ENCODE measurements around the gene EFCAB9.

Gene EFCAB9

DNA sequence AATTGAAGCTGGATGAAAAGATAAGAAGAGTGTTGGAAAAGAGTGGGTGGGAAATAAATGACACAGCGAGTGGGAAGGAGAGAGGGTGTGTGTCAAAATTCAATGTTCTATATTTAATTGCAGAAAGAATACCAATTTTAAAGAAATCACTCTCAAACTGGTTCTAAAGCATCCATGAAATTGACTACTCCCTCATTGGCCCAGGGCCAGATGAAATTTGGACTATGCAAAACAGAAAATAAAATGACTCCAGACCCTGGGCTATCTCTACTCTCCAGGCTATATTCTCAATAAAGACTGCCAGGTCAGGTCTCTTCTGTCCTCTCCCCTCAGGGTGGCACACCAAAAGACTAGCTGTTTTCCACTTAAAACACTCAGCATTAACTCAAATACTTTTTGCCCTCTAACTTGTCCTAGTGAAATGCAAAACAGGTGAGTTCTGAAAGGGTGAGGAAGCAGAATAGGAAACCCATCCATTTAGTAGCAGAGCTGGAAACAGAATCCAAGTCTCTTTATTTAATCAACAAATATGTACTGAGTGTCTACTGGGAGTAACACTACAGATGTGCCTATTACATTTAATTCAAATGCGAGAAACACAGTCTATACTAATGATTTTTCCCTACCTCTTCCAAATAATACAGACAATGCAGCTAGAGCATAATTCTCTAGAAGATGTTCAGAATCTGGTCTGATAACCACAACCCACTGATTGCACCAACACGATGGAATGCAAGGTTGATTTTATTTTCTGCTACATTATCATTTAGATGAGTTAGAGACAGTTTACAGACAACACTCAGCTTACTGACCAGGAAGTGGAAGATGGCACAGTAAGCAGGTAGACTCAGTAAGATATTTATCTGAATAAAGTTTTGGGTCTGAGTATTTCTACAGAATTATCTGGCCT, 42.1 kb downstream of the EFCAB9 start:
- no peak for DNase-seq (ENCODE audit: low read depth, low spot score)

DNA sequence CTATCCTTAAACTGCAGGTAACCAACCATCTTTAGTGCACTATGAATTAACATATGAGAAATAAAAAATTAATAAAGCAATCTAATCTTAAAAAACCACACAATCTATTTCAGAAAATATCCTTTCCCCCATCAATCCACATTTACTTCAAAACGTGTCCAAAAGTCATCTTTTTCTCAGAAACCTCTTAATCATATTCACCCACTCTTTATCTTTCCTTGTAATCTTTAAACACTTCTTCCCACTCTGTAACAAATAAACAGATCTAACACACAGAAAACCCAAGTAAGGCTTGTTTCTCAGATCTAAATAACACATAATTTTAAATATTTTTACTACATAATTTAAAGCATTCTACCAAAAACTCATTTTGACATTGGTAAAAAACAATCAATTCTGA, 44.4 kb downstream of the EFCAB9 start:
- DNase-seq (ENCODE audit: low read depth, low spot score) = no peak

DNA sequence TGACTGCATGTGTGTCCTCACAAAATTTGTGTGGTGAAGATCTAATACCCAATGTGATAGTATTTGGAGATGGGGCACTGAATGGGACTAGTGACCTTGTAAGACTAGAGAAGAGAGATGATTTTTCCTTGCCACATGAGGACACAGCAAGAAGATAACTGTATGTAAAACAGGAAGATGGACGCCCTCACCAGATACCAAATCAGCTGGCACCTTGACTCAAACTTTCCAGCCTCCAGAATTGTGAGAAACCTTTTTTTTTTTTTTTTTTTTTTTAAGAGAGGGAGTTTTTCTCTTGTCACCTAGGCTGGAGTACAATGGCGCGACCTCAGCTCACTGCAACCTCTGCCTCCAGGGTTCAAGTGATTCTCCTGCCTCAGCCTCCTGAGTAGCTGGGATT, 49.3 kb downstream of the EFCAB9 start:
- DNase-seq (ENCODE audit: low read depth, low spot score) = no peak

DNA sequence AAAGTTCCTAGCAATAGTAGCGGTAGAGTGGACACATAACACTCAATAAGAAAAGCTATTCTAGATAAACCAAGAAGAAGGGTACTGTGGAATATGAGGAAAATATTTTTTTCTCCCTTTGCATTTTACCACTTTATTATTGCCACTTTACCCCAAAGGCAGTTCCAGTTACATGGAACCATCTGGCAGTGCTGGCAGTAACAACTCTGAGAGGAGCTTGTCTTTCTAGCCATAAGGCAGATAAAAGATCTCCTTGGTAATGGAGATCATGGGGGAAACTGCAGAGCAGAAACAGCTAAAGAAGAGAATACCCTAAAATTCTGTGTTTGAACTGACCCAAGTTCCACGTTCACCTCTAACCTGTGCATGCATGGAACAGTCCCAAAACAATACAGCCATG, 51.1 kb downstream of the EFCAB9 start:
- DNase-seq (ENCODE audit: low read depth, low spot score) = no peak

DNA sequence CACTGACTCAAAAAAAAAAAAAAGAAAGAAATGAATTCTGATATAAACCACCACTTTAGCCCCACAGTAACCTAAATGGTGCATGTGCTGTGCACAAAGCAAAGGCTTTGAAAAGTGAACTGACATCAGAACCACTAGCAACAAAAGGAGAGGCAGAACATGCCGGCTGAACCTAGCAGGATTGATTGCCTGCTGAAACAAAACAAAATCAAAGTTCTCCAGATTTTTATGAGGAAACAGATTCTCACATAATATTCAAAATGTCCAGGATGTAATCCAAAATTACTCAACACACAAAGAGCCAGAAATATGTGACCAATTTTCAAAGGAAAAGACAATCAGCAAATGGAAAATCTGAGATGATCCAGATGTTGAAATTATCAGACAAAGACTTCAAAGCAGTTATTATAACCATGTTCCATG, 51.7 kb downstream of the EFCAB9 start:
- DNase-seq (ENCODE audit: low read depth, low spot score) = no peak

DNA sequence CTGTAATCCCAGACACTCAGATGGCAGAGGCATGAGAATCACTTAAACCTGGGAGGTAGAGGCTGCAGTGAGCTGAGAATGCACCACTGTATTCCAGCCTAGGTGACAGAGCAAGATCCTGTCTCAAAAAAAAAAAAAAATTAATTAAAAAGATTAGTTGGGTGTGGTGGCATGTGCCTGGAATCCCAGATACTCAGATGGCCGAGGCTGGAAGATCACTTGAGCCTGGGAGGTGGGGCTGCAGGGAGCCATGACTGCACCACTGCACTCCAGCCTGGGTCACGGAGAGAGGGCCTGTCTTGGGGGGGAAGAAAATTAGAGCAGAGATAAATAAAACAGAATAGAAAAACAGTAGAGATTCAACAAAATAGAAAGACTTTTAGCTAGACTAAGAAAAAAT, 54.7 kb downstream of the EFCAB9 start:
- no peak for DNase-seq (ENCODE audit: low read depth, low spot score)

DNA sequence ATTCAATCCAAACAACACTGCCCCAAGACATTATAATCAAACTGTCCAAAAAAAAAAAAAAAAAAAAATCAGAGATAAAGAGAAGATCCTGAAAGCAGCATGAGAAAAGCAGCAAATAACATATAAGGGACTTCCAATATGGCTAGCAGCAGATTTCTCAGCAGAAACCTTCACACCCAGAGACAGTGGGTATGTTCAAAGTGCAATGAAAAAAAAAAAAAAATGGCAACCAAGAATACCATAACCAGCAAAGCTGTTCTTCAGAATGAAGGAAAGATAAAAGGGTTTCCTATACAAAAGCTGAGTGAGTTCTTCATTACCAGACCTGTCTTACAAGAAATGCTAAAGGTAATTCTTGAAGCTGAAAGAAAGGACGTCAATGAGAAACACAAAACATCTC, 57.4 kb downstream of the EFCAB9 start:
- DNase-seq (ENCODE audit: low read depth, low spot score) = no peak

DNA sequence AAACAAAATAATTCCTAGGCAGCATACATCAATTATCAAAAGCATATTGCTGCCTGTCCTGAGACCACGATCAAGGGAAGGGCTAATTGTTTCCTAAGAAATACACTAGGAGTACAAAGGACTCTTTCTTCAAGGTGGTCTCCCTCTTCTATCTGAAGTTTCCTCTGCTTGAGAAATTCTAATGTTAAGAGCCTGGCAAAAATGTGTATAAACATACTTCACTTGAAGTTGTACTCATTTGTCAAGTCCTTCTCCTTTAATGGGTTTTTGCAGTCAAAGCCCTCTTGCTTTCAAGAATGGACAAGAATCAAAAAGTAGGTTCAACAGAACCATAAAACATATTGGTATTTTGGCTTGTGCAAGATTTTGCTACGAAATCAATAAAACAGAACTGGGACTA, 58.5 kb downstream of the EFCAB9 start:
- no peak for DNase-seq (ENCODE audit: low read depth, low spot score)
